ENCODE measurements around the gene PPP3CA. TPM values are rescaled to one million over a fixed set of nuclear protein-coding genes. Genes with fewer than 3 reads are reported as not detected.

Gene PPP3CA
- total and polyA plus RNA-seq, 2 of the 8 experiments (the other 6 are each of a cell fraction or from before 2014, with no cell fraction given) = 7.9 to 35.0 TPM

GRCh38 chr4:101125045-101125942, 222.0 kb downstream of the PPP3CA start (continued):
- no peak for TF ChIP-seq CHD1 (IDR thresholded peaks at IDR 0.05; ENCODE audit: low read depth, low read length)
- TF ChIP-seq HDAC2 (IDR thresholded peaks at IDR 0.05; ENCODE audit: borderline replicate concordance in 1 of 2, low read depth in 2 of 2, low read length in 2 of 2) = no peak
- TF ChIP-seq JUND (IDR thresholded peaks at IDR 0.05; ENCODE audit: low read length) = no peak
- no peak for TF ChIP-seq FOSL1 (IDR thresholded peaks at IDR 0.05; ENCODE audit: insufficient read depth, low read depth, low read length)
- no peak for TF ChIP-seq RFX5 (IDR thresholded peaks at IDR 0.05; ENCODE audit: borderline replicate concordance, low read depth, low read length)
- TF ChIP-seq TEAD4 (IDR thresholded peaks at IDR 0.05; ENCODE audit: low read depth, low read length) = no peak
- no peak for TF ChIP-seq NRF1 (IDR thresholded peaks at IDR 0.05; ENCODE audit: low read depth, low read length)
- TF ChIP-seq RNF2 (IDR thresholded peaks at IDR 0.05; ENCODE audit: borderline replicate concordance, low read depth, low read length, missing control alignments, poor library complexity, severe bottlenecking) = no peak
- TF ChIP-seq TCF12 (IDR thresholded peaks at IDR 0.05; ENCODE audit: low read depth, low read length) = no peak

Data from H1 (cell line).